HepG2 (cell line): ENCODE data around the gene PRKAB1. TPM values are rescaled to one million over a fixed set of nuclear protein-coding genes. Genes with fewer than 3 reads are reported as not detected.

ENCODE experiments used
- ATAC-seq: fragments of 200-7000 bp; cut with Tn5 transposase; 3 replicates; pipeline ENCODE4 v1.9.1; 2020; ENCODE audit warnings: mild to moderate bottlenecking, moderate library complexity
- BruUV-seq: library from RNA; stranded (reverse); fragments of 400-500 nt; replicated peaks from 2 replicates; lab custom pipeline; 2021; lab: Mats Ljungman, UMichigan
- CTCF ChIA-PET: fragments of 300-600 bp; formaldehyde crosslinking; extraction: SDS; loops from one replicate; lab custom pipeline; 2021; ENCODE audit warnings: low total read pairs, inconsistent platforms, low intra/inter-chr PET ratio; lab: Yijun Ruan, JAX
- POLR2A ChIA-PET: fragments of 350-600 bp; sonication (Branson Sonifier 250); formaldehyde crosslinking; loops from one replicate; lab custom pipeline; 2020; ENCODE audit warnings: antibody characterized with exemption, inconsistent platforms; lab: Yijun Ruan, JAX
- DNase-seq: peaks from one replicate; pipeline ENCODE4 v3.0.0-alpha.2; 2015; ENCODE audit warnings: low spot score
- FAIRE-seq: peaks from 3 replicates; lab custom pipeline; 2011; peaks lifted over from hg19 to GRCh38; lab: Jason Lieb, UNC
- H2AFZ ChIP-seq: one replicate; pipeline ENCODE4 v1.6.1; 2011; ENCODE audit warnings: low read length, inconsistent platforms
- H3K27ac ChIP-seq: fragments of 300-600 bp; 3 replicates; pipeline ENCODE4 v1.8.0; 2011; ENCODE audit warnings: mixed run types, mild to moderate bottlenecking, mixed read lengths, low read length, inconsistent platforms; ENCODE audit not compliant: insufficient read depth; ENCODE audit errors: extremely low read length
- H3K27me3 ChIP-seq, 2 experiments: fragments of 200-600 bp in 1 of 2; 2 replicates in 1 of 2; 3 replicates in 1 of 2; pipeline versions ENCODE4 v1.6.0 to v1.8.0; 2011; ENCODE audit warnings: low read length in 2 of 2, mild to moderate bottlenecking in 2 of 2, moderate library complexity in 2 of 2, inconsistent platforms in 1 of 2; ENCODE audit not compliant: insufficient read depth in 2 of 2, control insufficient read depth in 1 of 2
- H3K36me3 ChIP-seq, 2 experiments: fragments of 200-600 bp in 1 of 2; replicated peaks in 1 of 2; 2 replicates in 1 of 2; 3 replicates in 1 of 2; pipeline versions ENCODE4 v1.5.1 to v1.8.0; 2011; ENCODE audit warnings: low read length in 2 of 2, inconsistent platforms in 1 of 2; ENCODE audit not compliant: insufficient read depth in 2 of 2, control insufficient read depth in 1 of 2
- H3K4me1 ChIP-seq: 2 replicates; pipeline ENCODE4 v1.5.1; 2012; ENCODE audit warnings: low read length, inconsistent platforms; ENCODE audit not compliant: insufficient read depth
- H3K4me2 ChIP-seq: 2 replicates; pipeline ENCODE4 v1.6.0; 2011; ENCODE audit warnings: low read depth, low read length, inconsistent platforms
- H3K4me3 ChIP-seq, 3 experiments: fragments of 200-600 bp in 1 of 3; sonication (generic), shearing (Covaris generic) in 1 of 3; replicated peaks in 1 of 3; 2 replicates each; pipeline ENCODE4 v1.5.1; 2011 to 2016; ENCODE audit warnings: low read length in 3 of 3, inconsistent platforms in 2 of 3, low read depth in 2 of 3, mild to moderate bottlenecking in 2 of 3, control low read depth in 1 of 3, mixed read lengths in 1 of 3; ENCODE audit not compliant: insufficient read depth in 1 of 3
- H3K79me2 ChIP-seq: one replicate; pipeline ENCODE4 v1.6.1; 2011; ENCODE audit warnings: low read length, inconsistent platforms; ENCODE audit not compliant: insufficient read depth
- H3K9ac ChIP-seq: 2 replicates; pipeline ENCODE4 v1.6.0; 2011; ENCODE audit warnings: mild to moderate bottlenecking, low read depth, low read length, inconsistent platforms; ENCODE audit not compliant: insufficient read depth
- H3K9me3 ChIP-seq: 2 replicates; pipeline ENCODE4 v1.5.1; 2012; ENCODE audit warnings: mild to moderate bottlenecking, low read length
- H4K20me1 ChIP-seq: 2 replicates; pipeline ENCODE4 v1.6.0; 2011; ENCODE audit warnings: inconsistent platforms, mild to moderate bottlenecking, low read length, moderate library complexity; ENCODE audit not compliant: insufficient read depth
- CREM ChIP-seq, 2 experiments: sonication (generic) in 1 of 2; formaldehyde crosslinking in 1 of 2; IDR thresholded peaks; 2 replicates each; pipeline versions ENCODE4 v1.4.0 to v1.6.1; 2016 to 2020; ENCODE audit warnings: antibody characterized with exemption in 1 of 2, mild to moderate bottlenecking in 1 of 2, missing genetic modification reagents in 1 of 2
- EHMT2 ChIP-seq: fragments of 200-600 bp; sonication (generic); IDR thresholded peaks from 2 replicates; pipeline ENCODE4 v1.7.0; 2017; ENCODE audit warnings: antibody characterized with exemption, low read depth, low read length, borderline replicate concordance
- GABPA ChIP-seq, 2 experiments: IDR thresholded peaks; 2 replicates each; pipeline ENCODE4 v1.6.1; 2011 to 2016; ENCODE audit warnings: low read depth in 2 of 2, low read length in 1 of 2, missing biosample characterization in 1 of 2, missing genetic modification characterization in 1 of 2
- HHEX ChIP-seq: IDR thresholded peaks from 2 replicates; pipeline ENCODE4 v1.6.1; 2016; ENCODE audit warnings: control low read depth
- MED1 ChIP-seq: sonication (generic); formaldehyde crosslinking; IDR thresholded peaks from 2 replicates; pipeline ENCODE4 v1.4.0; 2020; ENCODE audit warnings: missing genetic modification reagents
- NR2C2 ChIP-seq: sonication (generic); formaldehyde crosslinking; IDR thresholded peaks from 2 replicates; pipeline ENCODE4 v1.4.0; 2020; ENCODE audit warnings: missing genetic modification reagents, mild to moderate bottlenecking, moderate library complexity, borderline replicate concordance
- RARG ChIP-seq: sonication (generic); formaldehyde crosslinking; IDR thresholded peaks from 2 replicates; pipeline ENCODE4 v1.4.0; 2020; ENCODE audit warnings: low read depth, mild to moderate bottlenecking, missing genetic modification reagents
- RFX1 ChIP-seq: fragments of 450-650 bp; IDR thresholded peaks from 2 replicates; pipeline ENCODE4 v1.6.1; 2017
- RFX3 ChIP-seq: IDR thresholded peaks from 2 replicates; pipeline ENCODE4 v1.6.1; 2016; ENCODE audit warnings: missing biosample characterization, missing genetic modification reagents
- THYN1 ChIP-seq: sonication (generic); formaldehyde crosslinking; IDR thresholded peaks from 2 replicates; pipeline ENCODE4 v1.8.1; 2023; ENCODE audit warnings: low read depth, mild to moderate bottlenecking, moderate library complexity, missing genetic modification reagents, borderline replicate concordance
- ZNF543 ChIP-seq: sonication (generic); formaldehyde crosslinking; IDR thresholded peaks from 2 replicates; pipeline ENCODE4 v1.4.0; 2020; ENCODE audit warnings: mild to moderate bottlenecking, missing genetic modification reagents
- ZSCAN31 ChIP-seq: sonication (generic); formaldehyde crosslinking; IDR thresholded peaks from 2 replicates; pipeline ENCODE4 v1.5.0; 2020; ENCODE audit warnings: low read depth, mild to moderate bottlenecking, missing genetic modification reagents
- WGBS: methylation state at CpG from one replicate; pipeline ENCODE4 v1.1.6; 2017; ENCODE audit warnings: low lambda C conversion rate; 5-methylcytosine and 5-hydroxymethylcytosine counted together
- in situ Hi-C: cut with HindIII; loops from 2 replicates; pipeline ENCODE4 v1.10.0; 2017; ENCODE audit warnings: low pct_unique_long_range_greater_than_20kb; ENCODE audit not compliant: extremely low pct_ligation_motif_present
- intact Hi-C: fragments of 100-400 bp; cut with micrococcal nuclease; formaldehyde crosslinking; loops from one replicate; pipeline ENCODE4 v1.10.0; 2022; ENCODE audit not compliant: unreplicated experiment
- polyA plus RNA-seq, 8 experiments: library from polyadenylated mRNA; depleted of rRNA in 3 of 8; stranded (reverse) in 7 of 8; unstranded in 1 of 8; fragments of >200 nt; fragmentation: Illumina TruSeq in 4 of 8; extraction: Trizol in 4 of 8; gene quantifications; 2 replicates each; pipeline versions ENCODE4 v1.2.1 to v1.2.3, GENCODE V29; 2011 to 2016; ENCODE audit warnings: low read depth in 4 of 8, missing spikeins in 1 of 8, mixed read lengths in 1 of 8; ENCODE audit not compliant: insufficient read depth in 1 of 8
- total RNA-seq, 5 experiments: library from RNA; depleted of rRNA; stranded (reverse); fragments of >200 nt; fragmentation: Illumina TruSeq; extraction: Trizol; gene quantifications; 2 replicates each; pipeline ENCODE4 v1.2.3, GENCODE V29; 2016; ENCODE audit warnings: low read depth in 1 of 5
- TF ChIP-seq, protein P1 (sequence below): sonication (generic); formaldehyde crosslinking; IDR thresholded peaks from 2 replicates; pipeline ENCODE4 v1.8.0; 2022; ENCODE audit warnings: mild to moderate bottlenecking, missing genetic modification reagents
- TF ChIP-seq, protein P2 (sequence below): sonication (generic); formaldehyde crosslinking; IDR thresholded peaks from 2 replicates; pipeline ENCODE4 v1.4.0; 2020; ENCODE audit warnings: mild to moderate bottlenecking, missing genetic modification reagents

The PRKAB1 gene
- total and polyA plus RNA-seq, 2 of the 13 experiments (the other 11 are each of a cell fraction or from before 2014, with no cell fraction given): 28.4 to 35.5 TPM

GRCh38 chr12:119627686-119628085 is 40.2 kb upstream of the PRKAB1 start:
- no peaks in the 10 kb centered on the region for H3K36me3 ChIP-seq
- H2AFZ ChIP-seq: no peak overlapping the region
- no peak overlapping the region for H3K9ac ChIP-seq
- no peaks in the 10 kb centered on the region for H4K20me1 ChIP-seq
- H3K27ac ChIP-seq: peak overlapping the region; percentile 54
- no peak overlapping the region for H3K4me3 ChIP-seq
- no peak for DNase-seq
- POLR2A ChIA-PET: no interaction called here
- no peaks in the 10 kb centered on the region for H3K79me2 ChIP-seq
- H3K4me1 ChIP-seq: peaks cover 27% of the 10 kb centered on the region
- no TSS peak for BruUV-seq
- peak overlapping the region; percentile 41 for H3K4me2 ChIP-seq
- TF ChIP-seq RFX3 (CRISPR knock-in tag) (peak; percentile 48; the same call in 1 of the 2 replicates), EHMT2 (no peak), CREM (IDR thresholded peaks at IDR 0.05) (no peak), CREM (CRISPR knock-in tag; IDR thresholded peaks at IDR 0.05) (no peak), MED1 (CRISPR knock-in tag) (no peak), THYN1 (no peak), HHEX (no peak), GABPA (IDR thresholded peaks at IDR 0.05; ENCODE audit: low read depth, low read length) (peak; percentile 31; the same call in 1 of the 2 replicates), GABPA (CRISPR knock-in tag; IDR thresholded peaks at IDR 0.05; ENCODE audit: low read depth) (peak; percentile 51; the same call in 1 of the 2 replicates), RARG (CRISPR knock-in tag) (no peak), RFX1 (peak; percentile 28; the same call in 1 of the 2 replicates), ZNF543 (CRISPR knock-in tag) (no peak), ZSCAN31 (CRISPR knock-in tag) (no peak), NR2C2 (CRISPR knock-in tag) (peak; percentile 76)
- TF ChIP-seq, protein P1, sequence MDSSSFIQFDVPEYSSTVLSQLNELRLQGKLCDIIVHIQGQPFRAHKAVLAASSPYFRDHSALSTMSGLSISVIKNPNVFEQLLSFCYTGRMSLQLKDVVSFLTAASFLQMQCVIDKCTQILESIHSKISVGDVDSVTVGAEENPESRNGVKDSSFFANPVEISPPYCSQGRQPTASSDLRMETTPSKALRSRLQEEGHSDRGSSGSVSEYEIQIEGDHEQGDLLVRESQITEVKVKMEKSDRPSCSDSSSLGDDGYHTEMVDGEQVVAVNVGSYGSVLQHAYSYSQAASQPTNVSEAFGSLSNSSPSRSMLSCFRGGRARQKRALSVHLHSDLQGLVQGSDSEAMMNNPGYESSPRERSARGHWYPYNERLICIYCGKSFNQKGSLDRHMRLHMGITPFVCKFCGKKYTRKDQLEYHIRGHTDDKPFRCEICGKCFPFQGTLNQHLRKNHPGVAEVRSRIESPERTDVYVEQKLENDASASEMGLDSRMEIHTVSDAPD (CRISPR knock-in tag): no peak
- TF ChIP-seq, protein P2, sequence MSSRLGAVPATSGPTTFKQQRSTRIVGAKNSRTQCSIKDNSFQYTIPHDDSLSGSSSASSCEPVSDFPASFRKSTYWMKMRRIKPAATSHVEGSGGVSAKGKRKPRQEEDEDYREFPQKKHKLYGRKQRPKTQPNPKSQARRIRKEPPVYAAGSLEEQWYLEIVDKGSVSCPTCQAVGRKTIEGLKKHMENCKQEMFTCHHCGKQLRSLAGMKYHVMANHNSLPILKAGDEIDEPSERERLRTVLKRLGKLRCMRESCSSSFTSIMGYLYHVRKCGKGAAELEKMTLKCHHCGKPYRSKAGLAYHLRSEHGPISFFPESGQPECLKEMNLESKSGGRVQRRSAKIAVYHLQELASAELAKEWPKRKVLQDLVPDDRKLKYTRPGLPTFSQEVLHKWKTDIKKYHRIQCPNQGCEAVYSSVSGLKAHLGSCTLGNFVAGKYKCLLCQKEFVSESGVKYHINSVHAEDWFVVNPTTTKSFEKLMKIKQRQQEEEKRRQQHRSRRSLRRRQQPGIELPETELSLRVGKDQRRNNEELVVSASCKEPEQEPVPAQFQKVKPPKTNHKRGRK (CRISPR knock-in tag): no peak
- WGBS: 43% methylated on average over 6 of the region's 6 CpGs
- intact Hi-C loops: no loop called here
- H3K27me3 ChIP-seq: no peaks in the 10 kb centered on the region
- in situ Hi-C loops: no loop called here
- no peak for ATAC-seq
- FAIRE-seq: no peak
- CTCF ChIA-PET: no interaction called here
- no peaks in the 10 kb centered on the region for H3K9me3 ChIP-seq
